Erythroblast (primary cell): ENCODE measurements around the gene SMKR1.

Experiments used
- DNase-seq, 2 experiments: peaks; one replicate each; lab custom pipeline; 2025; lab: John Stamatoyannopoulos, UW
- GATA1 ChIP-seq: IDR thresholded peaks from 2 replicates; pipeline ENCODE4 v1.6.1; 2011; ENCODE audit warnings: low read depth, mild to moderate bottlenecking, control low read depth, low read length, moderate library complexity
- POLR2A ChIP-seq: IDR thresholded peaks from 2 replicates; pipeline ENCODE4 v1.6.1; 2011; ENCODE audit warnings: mild to moderate bottlenecking, low read length

The SMKR1 gene

GRCh38 chr7:129501760-129502707 is at the start of gene SMKR1:
Gene SMKR1 (plus strand): TSS chr7:129502531. CDS start chr7:129502825, 294 bp downstream.
- DNase-seq = peak; percentile 76 to 83
- no peak for TF ChIP-seq POLR2A
- TF ChIP-seq GATA1 = no peak

- no peak for DNase-seq
- TF ChIP-seq GATA1 (no peak), POLR2A (no peak)
These were observed 49.6 kb upstream of the SMKR1 start for GRCh38 chr7:129452589-129453231.

GRCh38 chr7:129453510-129454248 is 48.7 kb upstream of the SMKR1 start:
- no peak for DNase-seq

GRCh38 chr7:129454249-129454551 is 48.1 kb upstream of the SMKR1 start:
- no peak for DNase-seq
- no peak for TF ChIP-seq GATA1
- no peak for TF ChIP-seq POLR2A

More at GRCh38 chr7:129453510-129454248, 48.7 kb upstream of the SMKR1 start:
- TF ChIP-seq GATA1 (no peak), POLR2A (no peak)

- TF ChIP-seq POLR2A = no peak
- TF ChIP-seq GATA1 = no peak
- no peak for DNase-seq
These were observed 45.9 kb upstream of the SMKR1 start for GRCh38 chr7:129456421-129456820.

GRCh38 chr7:129457101-129457500 is 45.2 kb upstream of the SMKR1 start:
- TF ChIP-seq POLR2A (no peak), GATA1 (no peak)
- no peak for DNase-seq

- DNase-seq = no peak
- no peak for TF ChIP-seq POLR2A
- no peak for TF ChIP-seq GATA1
These were observed 44.2 kb upstream of the SMKR1 start for GRCh38 chr7:129458171-129458570.

GRCh38 chr7:129461809-129462208 is 40.5 kb upstream of the SMKR1 start:
- no peak for TF ChIP-seq POLR2A
- no peak for TF ChIP-seq GATA1

GRCh38 chr7:129462420-129462819 is 39.9 kb upstream of the SMKR1 start:
- TF ChIP-seq POLR2A = no peak
- no peak for TF ChIP-seq GATA1
- no peak for DNase-seq

More at GRCh38 chr7:129461809-129462208, 40.5 kb upstream of the SMKR1 start:
- DNase-seq = no peak

- DNase-seq = no peak
- TF ChIP-seq GATA1 = no peak
- no peak for TF ChIP-seq POLR2A
These were observed 38.1 kb upstream of the SMKR1 start for GRCh38 chr7:129464194-129464593.

GRCh38 chr7:129465080-129465479 is 37.3 kb upstream of the SMKR1 start:
- DNase-seq = no peak
- no peak for TF ChIP-seq GATA1
- no peak for TF ChIP-seq POLR2A

GRCh38 chr7:129466796-129467195 is 35.5 kb upstream of the SMKR1 start:
- TF ChIP-seq POLR2A (no peak), GATA1 (no peak)
- DNase-seq = no peak

GRCh38 chr7:129468087-129468486 is 34.2 kb upstream of the SMKR1 start:
- no peak for DNase-seq
- no peak for TF ChIP-seq GATA1
- TF ChIP-seq POLR2A = no peak
